Effector CD4-positive, alpha-beta T cell (primary cell): ENCODE measurements around the gene MEPCE.
"Not testable (repeated sequence)": the region's sequence is repeated elsewhere in the genome, so short reads cannot be mapped to it uniquely, and the experiment has no call there.

Experiments
- DNase-seq: peaks from one replicate; pipeline ENCODE4 v3.0.0-alpha.2; 2020

Gene MEPCE

GRCh38 chr7:100434297-100435144 lies 4.9 kb downstream of the MEPCE start:
- DNase-seq: no peak

GRCh38 chr7:100435401-100436304 lies 6.0 kb downstream of the MEPCE start:
- peak; percentile 34 for DNase-seq

- DNase-seq: no peak
Measured at GRCh38 chr7:100437150-100438100, 7.8 kb downstream of the MEPCE start.

GRCh38 chr7:100438172-100438571 lies 8.5 kb downstream of the MEPCE start:
- DNase-seq: no peak

GRCh38 chr7:100438731-100439130 lies 9.1 kb downstream of the MEPCE start:
- not testable (repeated sequence) for DNase-seq

- not testable (repeated sequence) for DNase-seq
Measured at GRCh38 chr7:100439244-100439643, 9.6 kb downstream of the MEPCE start.

GRCh38 chr7:100441641-100442535 lies 12.3 kb downstream of the MEPCE start:
- DNase-seq: no peak

GRCh38 chr7:100443096-100443840 lies 13.6 kb downstream of the MEPCE start:
- no peak for DNase-seq

- no peak for DNase-seq
Measured at GRCh38 chr7:100444311-100445278, 15.0 kb downstream of the MEPCE start.

- no peak for DNase-seq
Measured at GRCh38 chr7:100446040-100446439, 16.4 kb downstream of the MEPCE start.

GRCh38 chr7:100447363-100447762 lies 17.7 kb downstream of the MEPCE start:
- DNase-seq: not testable (repeated sequence)

- DNase-seq: no peak
Measured at GRCh38 chr7:100449190-100449795, 19.7 kb downstream of the MEPCE start.

- no peak for DNase-seq
Measured at GRCh38 chr7:100452513-100452912, 22.9 kb downstream of the MEPCE start.

GRCh38 chr7:100453854-100454253 lies 24.2 kb downstream of the MEPCE start:
- not testable (repeated sequence) for DNase-seq

GRCh38 chr7:100455206-100455605 lies 25.6 kb downstream of the MEPCE start:
- DNase-seq: no peak

GRCh38 chr7:100456562-100456961 lies 26.9 kb downstream of the MEPCE start:
- DNase-seq: no peak

- DNase-seq: no peak
Measured at GRCh38 chr7:100457033-100457432, 27.4 kb downstream of the MEPCE start.

- DNase-seq: no peak
Measured at GRCh38 chr7:100464210-100464660, 34.6 kb downstream of the MEPCE start, which contains the start of gene SPACDR. SPACDR (minus strand) TSS chr7:100464260; CDS start chr7:100464025, 235 bp downstream.

GRCh38 chr7:100464791-100465190 lies 35.2 kb downstream of the MEPCE start:
- no peak for DNase-seq
